ENCODE results near the gene ABR. TPM values are rescaled to one million over a fixed set of nuclear protein-coding genes. Genes with fewer than 3 reads are reported as not detected.
A peak's percentile ranks its signal among the peaks of the same experiment; 100 is the strongest.

ABR gene
- total RNA-seq, 1 donor from 2014 or later: 47.2 TPM

GRCh38 chr17:1120596-1121441, 59.0 kb downstream of the ABR start:
- no peak for DNase-seq (ENCODE audit: low spot score)

- DNase-seq (ENCODE audit: low spot score): no peak
Observed at GRCh38 chr17:1119924-1120323, 59.9 kb downstream of the ABR start.

GRCh38 chr17:1116602-1117001, 63.2 kb downstream of the ABR start:
- DNase-seq (ENCODE audit: low spot score): no peak

- no peak for DNase-seq (ENCODE audit: low spot score)
Observed at GRCh38 chr17:1112875-1113274, 66.9 kb downstream of the ABR start.

GRCh38 chr17:1111599-1112443, 68.0 kb downstream of the ABR start:
- no peak for DNase-seq (ENCODE audit: low spot score)

- DNase-seq (ENCODE audit: low spot score): peak; percentile 78
Observed at GRCh38 chr17:1110862-1111598, 68.8 kb downstream of the ABR start.

- peak; percentile 34 for DNase-seq (ENCODE audit: low spot score)
Observed at GRCh38 chr17:1110541-1110861, 69.3 kb downstream of the ABR start.

GRCh38 chr17:1109606-1110540, 69.9 kb downstream of the ABR start:
- peak; percentile 23 for DNase-seq (ENCODE audit: low spot score)

GRCh38 chr17:1108765-1109605, 70.8 kb downstream of the ABR start:
- peak; percentile 76 for DNase-seq (ENCODE audit: low spot score)

GRCh38 chr17:1108478-1108764, 71.4 kb downstream of the ABR start:
- DNase-seq (ENCODE audit: low spot score): no peak

GRCh38 chr17:1107777-1108477, 71.9 kb downstream of the ABR start:
- peak; percentile 71 for DNase-seq (ENCODE audit: low spot score)

GRCh38 chr17:1107083-1107776, 72.6 kb downstream of the ABR start:
- no peak for DNase-seq (ENCODE audit: low spot score)

- no peak for DNase-seq (ENCODE audit: low spot score)
Observed at GRCh38 chr17:1104222-1104621, 75.6 kb downstream of the ABR start.

GRCh38 chr17:1100382-1100781, 79.4 kb downstream of the ABR start:
- no peak for DNase-seq (ENCODE audit: low spot score)

- no peak for DNase-seq (ENCODE audit: low spot score)
Observed at GRCh38 chr17:1099242-1099641, 80.5 kb downstream of the ABR start.

- DNase-seq (ENCODE audit: low spot score): peak; percentile 60
Observed at GRCh38 chr17:1097972-1098744, 81.6 kb downstream of the ABR start.

GRCh38 chr17:1096215-1096614, 83.6 kb downstream of the ABR start:
- DNase-seq (ENCODE audit: low spot score): no peak

GRCh38 chr17:1095853-1096173, 84.0 kb downstream of the ABR start:
- DNase-seq (ENCODE audit: low spot score): no peak
